HepG2 (cell line): Measurements from ENCODE around the gene MBNL3. TPM values are rescaled to one million over a fixed set of nuclear protein-coding genes. Genes with fewer than 3 reads are reported as not detected.
A peak's percentile ranks its signal among the peaks of the same experiment; 100 is the strongest.

ENCODE experiments used
- AKNA ChIP-seq: sonication (generic); formaldehyde crosslinking; IDR thresholded peaks from 2 replicates; pipeline ENCODE4 v1.4.0; 2020; ENCODE audit warnings: missing genetic modification reagents, borderline replicate concordance
- EEA1 ChIP-seq: sonication (generic); formaldehyde crosslinking; IDR thresholded peaks from 2 replicates; pipeline ENCODE4 v1.5.1; 2020; ENCODE audit warnings: mild to moderate bottlenecking, missing genetic modification reagents, borderline replicate concordance
- FOXP1 ChIP-seq, 2 experiments: fragments of 450-650 bp in 1 of 2; IDR thresholded peaks; 2 replicates each; pipeline ENCODE4 v1.6.1; 2017 to 2018; ENCODE audit warnings: antibody characterized with exemption in 1 of 2
- GLI4 ChIP-seq: sonication (generic); formaldehyde crosslinking; IDR thresholded peaks from 2 replicates; pipeline ENCODE4 v1.5.1; 2020; ENCODE audit warnings: missing genetic modification reagents, mild to moderate bottlenecking, moderate library complexity, borderline replicate concordance
- GTF3A ChIP-seq: sonication (generic); formaldehyde crosslinking; conservative IDR thresholded peaks from 2 replicates; pipeline ENCODE4 v1.4.0; 2020; ENCODE audit warnings: mild to moderate bottlenecking, missing genetic modification reagents
- HMGXB3 ChIP-seq: sonication (generic); formaldehyde crosslinking; IDR thresholded peaks from 2 replicates; pipeline ENCODE4 v1.4.0; 2020; ENCODE audit warnings: missing genetic modification reagents, borderline replicate concordance
- HNRNPUL1 ChIP-seq: fragments of 200-400 bp; formaldehyde crosslinking; IDR thresholded peaks from 2 replicates; pipeline ENCODE4 v1.6.1; 2017; ENCODE audit warnings: low read depth, mild to moderate bottlenecking, low read length, moderate library complexity
- IRF2 ChIP-seq: IDR thresholded peaks from 2 replicates; pipeline ENCODE4 v1.6.1; 2018; ENCODE audit warnings: missing genetic modification reagents, missing compliant biosample characterization
- IRX3 ChIP-seq: sonication (generic); formaldehyde crosslinking; IDR thresholded peaks from 2 replicates; pipeline ENCODE4 v1.8.1; 2023; ENCODE audit warnings: mild to moderate bottlenecking, low read depth, missing genetic modification reagents, borderline replicate concordance
- KDM4B ChIP-seq: sonication (generic); formaldehyde crosslinking; IDR thresholded peaks from 2 replicates; pipeline ENCODE4 v1.4.0; 2020; ENCODE audit warnings: missing genetic modification reagents
- MAX ChIP-seq: IDR thresholded peaks from 2 replicates; pipeline ENCODE4 v1.6.1; 2012; ENCODE audit warnings: inconsistent platforms
- NR1H2 ChIP-seq: sonication (generic); formaldehyde crosslinking; IDR thresholded peaks from 2 replicates; pipeline ENCODE4 v1.8.1; 2022; ENCODE audit warnings: low read depth, missing genetic modification reagents, borderline replicate concordance
- PTBP1 ChIP-seq: fragments of 200-400 bp; formaldehyde crosslinking; IDR thresholded peaks from 2 replicates; pipeline ENCODE4 v1.6.1; 2018; ENCODE audit warnings: low read length, low read depth; ENCODE audit not compliant: poor library complexity, severe bottlenecking
- SMYD3 ChIP-seq: sonication (generic); formaldehyde crosslinking; IDR thresholded peaks from 2 replicates; pipeline ENCODE4 v1.8.1; 2023; ENCODE audit warnings: mild to moderate bottlenecking, missing genetic modification reagents
- SNAPC2 ChIP-seq: sonication (generic); formaldehyde crosslinking; IDR thresholded peaks from 2 replicates; pipeline ENCODE4 v1.8.1; 2022; ENCODE audit warnings: mild to moderate bottlenecking, missing genetic modification reagents
- SP2 ChIP-seq: sonication (generic); formaldehyde crosslinking; IDR thresholded peaks from 2 replicates; pipeline ENCODE4 v1.5.1; 2020; ENCODE audit warnings: mild to moderate bottlenecking, missing genetic modification reagents
- SP4 ChIP-seq: sonication (generic); formaldehyde crosslinking; IDR thresholded peaks from 2 replicates; pipeline ENCODE4 v1.8.1; 2023; ENCODE audit warnings: mild to moderate bottlenecking, missing genetic modification reagents
- ZBTB34 ChIP-seq: sonication (generic); formaldehyde crosslinking; IDR thresholded peaks from 2 replicates; pipeline ENCODE4 v1.8.0; 2022; ENCODE audit warnings: mild to moderate bottlenecking, missing genetic modification reagents
- ZFX ChIP-seq: sonication (generic); formaldehyde crosslinking; IDR thresholded peaks from 2 replicates; pipeline ENCODE4 v1.4.0; 2020; ENCODE audit warnings: mild to moderate bottlenecking, low read depth, missing genetic modification reagents, moderate library complexity
- ZNF160 ChIP-seq: sonication (generic); formaldehyde crosslinking; IDR thresholded peaks from 2 replicates; pipeline ENCODE4 v1.8.0; 2022; ENCODE audit warnings: mild to moderate bottlenecking, inconsistent platforms, missing genetic modification reagents
- ZNF790 ChIP-seq: sonication (generic); formaldehyde crosslinking; IDR thresholded peaks from 2 replicates; pipeline ENCODE4 v1.8.0; 2022; ENCODE audit warnings: missing genetic modification reagents, mild to moderate bottlenecking, borderline replicate concordance
- polyA plus RNA-seq, 8 experiments: library from polyadenylated mRNA; depleted of rRNA in 3 of 8; stranded (reverse) in 7 of 8; unstranded in 1 of 8; fragments of >200 nt; fragmentation: Illumina TruSeq in 4 of 8; extraction: Trizol in 4 of 8; gene quantifications; 2 replicates each; pipeline versions ENCODE4 v1.2.1 to v1.2.3, GENCODE V29; 2011 to 2016; ENCODE audit warnings: low read depth in 4 of 8, missing spikeins in 1 of 8, mixed read lengths in 1 of 8; ENCODE audit not compliant: insufficient read depth in 1 of 8
- total RNA-seq, 5 experiments: library from RNA; depleted of rRNA; stranded (reverse); fragments of >200 nt; fragmentation: Illumina TruSeq; extraction: Trizol; gene quantifications; 2 replicates each; pipeline ENCODE4 v1.2.3, GENCODE V29; 2016; ENCODE audit warnings: low read depth in 1 of 5

The MBNL3 gene
- total and polyA plus RNA-seq, 2 of the 13 experiments (the other 11 are each of a cell fraction or from before 2014, with no cell fraction given): 155 to 257 TPM

GRCh38 chrX:132413459-132413858 is 75.4 kb downstream of the MBNL3 start (continued):
- TF ChIP-seq MAX (no peak), PTBP1 (no peak), HNRNPUL1 (no peak), SMYD3 (CRISPR knock-in tag) (no peak), IRF2 (CRISPR knock-in tag) (0 out of 2 replicates have a peak, but pooled peaks have one; percentile 60), NR1H2 (CRISPR knock-in tag) (no peak), EEA1 (no peak), IRX3 (no peak), SP4 (CRISPR knock-in tag) (no peak), ZBTB34 (CRISPR knock-in tag) (no peak), GTF3A (no peak), SNAPC2 (CRISPR knock-in tag) (no peak), KDM4B (CRISPR knock-in tag) (no peak), SP2 (no peak), ZNF160 (CRISPR knock-in tag) (no peak), ZFX (no peak), FOXP1 (IDR thresholded peaks at IDR 0.05) (no peak), FOXP1 (CRISPR knock-in tag; IDR thresholded peaks at IDR 0.05) (no peak), HMGXB3 (no peak), AKNA (no peak), ZNF790 (CRISPR knock-in tag) (no peak), GLI4 (no peak)
